ENCODE measurements around the gene PZP.

The PZP gene

DNA sequence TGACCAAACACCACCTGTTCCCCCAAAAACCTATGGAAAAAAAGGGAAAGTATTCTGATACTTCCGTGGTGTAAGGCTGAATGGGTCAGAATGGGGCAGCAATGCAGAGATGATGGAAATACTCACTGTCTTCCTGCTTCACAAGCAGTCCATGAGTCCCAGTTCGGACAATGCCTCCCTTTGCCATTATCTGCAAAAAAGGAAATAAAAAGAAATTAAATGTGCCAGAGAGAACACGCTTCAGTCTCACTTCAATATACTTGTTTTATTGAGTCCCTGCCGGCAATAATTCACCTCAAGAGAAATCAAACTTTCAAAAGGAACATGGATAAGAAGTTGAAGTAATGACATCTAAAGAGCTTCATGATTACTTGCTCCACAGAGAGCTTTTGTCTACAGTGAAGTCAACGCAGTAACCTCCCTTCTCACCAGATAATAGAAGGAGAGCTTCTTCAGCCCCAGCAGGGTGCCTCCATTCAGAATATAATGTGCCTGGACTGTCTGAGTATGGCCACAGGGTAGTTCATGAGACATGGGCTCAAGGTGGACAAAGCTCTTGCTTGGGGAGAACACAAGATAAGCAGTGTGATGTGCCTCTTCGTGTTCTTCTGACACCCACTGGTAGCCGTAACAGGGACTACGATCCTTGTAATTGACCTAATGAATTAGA, 107.0 kb downstream of the PZP start:
- in situ Hi-C loops (cut with MboI; ENCODE audit: low pct_unique_long_range_greater_than_20kb, low sequenced_read_pairs, unreplicated experiment), result no loop called here
- TF ChIP-seq, protein P1, sequence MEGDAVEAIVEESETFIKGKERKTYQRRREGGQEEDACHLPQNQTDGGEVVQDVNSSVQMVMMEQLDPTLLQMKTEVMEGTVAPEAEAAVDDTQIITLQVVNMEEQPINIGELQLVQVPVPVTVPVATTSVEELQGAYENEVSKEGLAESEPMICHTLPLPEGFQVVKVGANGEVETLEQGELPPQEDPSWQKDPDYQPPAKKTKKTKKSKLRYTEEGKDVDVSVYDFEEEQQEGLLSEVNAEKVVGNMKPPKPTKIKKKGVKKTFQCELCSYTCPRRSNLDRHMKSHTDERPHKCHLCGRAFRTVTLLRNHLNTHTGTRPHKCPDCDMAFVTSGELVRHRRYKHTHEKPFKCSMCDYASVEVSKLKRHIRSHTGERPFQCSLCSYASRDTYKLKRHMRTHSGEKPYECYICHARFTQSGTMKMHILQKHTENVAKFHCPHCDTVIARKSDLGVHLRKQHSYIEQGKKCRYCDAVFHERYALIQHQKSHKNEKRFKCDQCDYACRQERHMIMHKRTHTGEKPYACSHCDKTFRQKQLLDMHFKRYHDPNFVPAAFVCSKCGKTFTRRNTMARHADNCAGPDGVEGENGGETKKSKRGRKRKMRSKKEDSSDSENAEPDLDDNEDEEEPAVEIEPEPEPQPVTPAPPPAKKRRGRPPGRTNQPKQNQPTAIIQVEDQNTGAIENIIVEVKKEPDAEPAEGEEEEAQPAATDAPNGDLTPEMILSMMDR (IDR thresholded peaks at IDR 0.05; ENCODE audit: extremely low read depth, insufficient read depth, missing control alignments), result no peak
- DNase-seq (ENCODE audit: low spot score), result no peak

DNA sequence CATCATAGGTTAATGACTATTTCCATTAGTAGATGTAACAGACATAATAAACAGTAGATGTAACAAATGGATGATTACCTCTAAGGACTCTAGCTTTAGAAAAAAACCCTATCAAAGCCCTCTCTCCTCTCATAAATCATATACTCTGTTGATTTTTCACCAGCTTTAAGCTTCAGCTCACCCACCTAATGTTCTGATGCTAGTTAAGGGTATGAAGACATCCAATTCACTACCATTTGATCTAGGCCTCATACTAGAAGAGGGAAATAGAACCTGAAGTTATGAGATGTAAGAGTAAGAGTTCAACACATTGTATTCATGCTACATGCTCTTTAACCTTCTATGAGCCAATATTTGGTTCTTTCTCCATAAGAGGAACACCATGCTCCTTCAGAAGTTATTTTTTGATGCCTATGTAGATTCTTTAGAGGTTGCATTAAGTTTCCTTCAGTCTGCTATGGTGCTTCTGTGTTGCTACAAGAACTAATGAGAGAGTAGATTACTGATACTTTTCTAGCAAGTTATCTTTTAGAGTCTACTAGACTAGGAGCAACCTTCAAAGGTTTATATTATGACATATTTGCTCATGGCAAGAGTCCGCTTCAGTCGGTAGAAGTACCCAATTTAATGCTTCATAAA, 108.5 kb downstream of the PZP start:
- TF ChIP-seq, protein P1 (IDR thresholded peaks at IDR 0.05; ENCODE audit: extremely low read depth, insufficient read depth, missing control alignments), result no peak
- in situ Hi-C loops (cut with MboI; ENCODE audit: low pct_unique_long_range_greater_than_20kb, low sequenced_read_pairs, unreplicated experiment), result no loop called here
- DNase-seq (ENCODE audit: low spot score), result no peak

Measured in GM13977 (cell line).